ENCODE results near the gene FUZ.

DNA sequence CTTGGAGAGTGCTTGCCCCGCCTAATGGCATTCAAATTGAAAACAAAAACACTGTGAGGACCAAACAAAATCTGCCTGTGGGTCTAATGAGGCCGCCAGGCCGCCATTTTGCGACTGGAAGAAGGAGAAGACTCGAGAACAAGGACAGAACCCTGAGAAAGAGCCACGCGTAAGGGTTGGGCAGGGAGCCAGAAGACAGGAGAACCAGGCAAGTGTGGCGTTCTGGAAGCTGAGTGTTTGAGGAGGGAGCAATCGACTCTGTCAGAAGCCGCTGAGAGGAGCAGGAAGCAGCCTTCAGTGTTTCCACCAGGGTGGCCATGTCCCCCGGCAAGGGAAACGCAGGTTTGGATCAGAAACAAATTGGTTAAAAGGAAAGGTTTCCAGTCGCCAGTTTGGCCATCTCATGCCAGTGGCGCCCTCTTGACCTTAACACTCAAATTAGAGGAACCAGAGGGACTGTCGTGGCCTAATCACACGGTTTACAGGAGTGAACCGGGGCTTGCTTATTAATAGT, 27.7 kb upstream of the FUZ start:
- TF ChIP-seq, protein P1, sequence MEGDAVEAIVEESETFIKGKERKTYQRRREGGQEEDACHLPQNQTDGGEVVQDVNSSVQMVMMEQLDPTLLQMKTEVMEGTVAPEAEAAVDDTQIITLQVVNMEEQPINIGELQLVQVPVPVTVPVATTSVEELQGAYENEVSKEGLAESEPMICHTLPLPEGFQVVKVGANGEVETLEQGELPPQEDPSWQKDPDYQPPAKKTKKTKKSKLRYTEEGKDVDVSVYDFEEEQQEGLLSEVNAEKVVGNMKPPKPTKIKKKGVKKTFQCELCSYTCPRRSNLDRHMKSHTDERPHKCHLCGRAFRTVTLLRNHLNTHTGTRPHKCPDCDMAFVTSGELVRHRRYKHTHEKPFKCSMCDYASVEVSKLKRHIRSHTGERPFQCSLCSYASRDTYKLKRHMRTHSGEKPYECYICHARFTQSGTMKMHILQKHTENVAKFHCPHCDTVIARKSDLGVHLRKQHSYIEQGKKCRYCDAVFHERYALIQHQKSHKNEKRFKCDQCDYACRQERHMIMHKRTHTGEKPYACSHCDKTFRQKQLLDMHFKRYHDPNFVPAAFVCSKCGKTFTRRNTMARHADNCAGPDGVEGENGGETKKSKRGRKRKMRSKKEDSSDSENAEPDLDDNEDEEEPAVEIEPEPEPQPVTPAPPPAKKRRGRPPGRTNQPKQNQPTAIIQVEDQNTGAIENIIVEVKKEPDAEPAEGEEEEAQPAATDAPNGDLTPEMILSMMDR (IDR thresholded peaks at IDR 0.05 in 8 of 11, conservative IDR thresholded peaks at IDR 0.05 in 3 of 11), result no peak
- TF ChIP-seq POLR2A (IDR thresholded peaks at IDR 0.05) (no peak), POLR2AphosphoS5 (IDR thresholded peaks at IDR 0.05) (no peak)
